ENCODE data around the gene PLEKHH1. TPM values are rescaled to one million over a fixed set of nuclear protein-coding genes. Genes with fewer than 3 reads are reported as not detected.
"Not testable (repeated sequence)": the region's sequence is repeated elsewhere in the genome, so short reads cannot be mapped to it uniquely, and the experiment has no call there.

The PLEKHH1 gene
- total RNA-seq, 2 experiments from 2014 or later: 0.16 to 0.53 TPM

GRCh38 chr14:67623114-67623513 lies 90.0 kb downstream of the PLEKHH1 start:
- no peak for TF ChIP-seq CTCF (IDR thresholded peaks at IDR 0.05)
- peak in 2 of 14 experiments; percentile 5 to 19 for DNase-seq
- Histone ChIP-seq H3K4me1 (ENCODE audit: insufficient read depth, low read length) (peaks cover 21% of the 10 kb centered on the region), H3K27me3 (ENCODE audit: control insufficient read depth in 1 of 2, insufficient read depth in 2 of 2, low read length in 2 of 2) (peaks cover 0 to 4% of the 10 kb centered on the region in 2 experiments), H3K9me3 (ENCODE audit: control insufficient read depth in 1 of 2, insufficient read depth in 1 of 2, low read length in 2 of 2) (no peaks in the 10 kb centered on the region), H3K4me3 (ENCODE audit: low read length) (no peak overlapping the region), H3K36me3 (ENCODE audit: insufficient read depth, low read length) (no peaks in the 10 kb centered on the region), H3K27ac (ENCODE audit: low read depth in 1 of 2, low read length in 2 of 2) (no peak overlapping the region)
- peaks cover 44% of the 10 kb centered on the region for H3K4me1 Mint-ChIP-seq (ENCODE audit: low read depth)
- ChIA-PET CTCF (interaction anchor here (1.1 kb wide), 1 partner anchor 44 kb away, joined by 6 read pairs; no protein-coding TSS in a partner anchor), POLR2A (interaction anchor here (1.1 kb wide), 1 partner anchor 44 kb away, joined by 3 read pairs; no protein-coding TSS in a partner anchor)
- H3K4me3 Mint-ChIP-seq: peak overlapping the region; percentile 36
- peaks cover 7% of the 10 kb centered on the region for H3K36me3 Mint-ChIP-seq (ENCODE audit: low read depth)
- no peaks in the 10 kb centered on the region for H3K27me3 Mint-ChIP-seq
- no peak for ATAC-seq (ENCODE audit: poor library complexity)
- H3K9me3 Mint-ChIP-seq: no peaks in the 10 kb centered on the region
- intact Hi-C loops (cut with DNase I, micrococcal nuclease): loop anchor here in 1 of 2 experiments (5.0 kb wide), 1 partner anchor 194 kb away; the partner anchor contains the start of genes RAD51B and ZFYVE26
- H3K27ac Mint-ChIP-seq: peak overlapping the region; percentile 83

GRCh38 chr14:67626131-67626530 lies 93.0 kb downstream of the PLEKHH1 start:
- H3K27ac Mint-ChIP-seq; POLR2A ChIA-PET; H3K4me3 Mint-ChIP-seq; H3K4me1 ChIP-seq (ENCODE audit: insufficient read depth, low read length); H3K27me3 Mint-ChIP-seq; H3K36me3 ChIP-seq (ENCODE audit: insufficient read depth, low read length); H3K36me3 Mint-ChIP-seq (ENCODE audit: low read depth); ATAC-seq (ENCODE audit: poor library complexity); intact Hi-C loops (cut with DNase I, micrococcal nuclease); H3K27me3 ChIP-seq (ENCODE audit: control insufficient read depth in 1 of 2, insufficient read depth in 2 of 2, low read length in 2 of 2); H3K27ac ChIP-seq (ENCODE audit: low read depth in 1 of 2, low read length in 2 of 2); H3K9me3 Mint-ChIP-seq; CTCF ChIA-PET; DNase-seq; H3K4me3 ChIP-seq (ENCODE audit: low read length); H3K9me3 ChIP-seq (ENCODE audit: control insufficient read depth in 1 of 2, insufficient read depth in 1 of 2, low read length in 2 of 2): not testable (repeated sequence)
- H3K4me1 Mint-ChIP-seq (ENCODE audit: low read depth): peaks cover 16% of the 10 kb centered on the region

GRCh38 chr14:67627519-67627918 lies 94.4 kb downstream of the PLEKHH1 start:
- Histone ChIP-seq H3K9me3 (ENCODE audit: control insufficient read depth in 1 of 2, insufficient read depth in 1 of 2, low read length in 2 of 2) (no peaks in the 10 kb centered on the region), H3K4me3 (ENCODE audit: low read length) (no peak overlapping the region), H3K4me1 (ENCODE audit: insufficient read depth, low read length) (no peaks in the 10 kb centered on the region), H3K27me3 (ENCODE audit: control insufficient read depth in 1 of 2, insufficient read depth in 2 of 2, low read length in 2 of 2) (no peaks in the 10 kb centered on the region), H3K27ac (ENCODE audit: low read depth in 1 of 2, low read length in 2 of 2) (no peak overlapping the region), H3K36me3 (ENCODE audit: insufficient read depth, low read length) (no peaks in the 10 kb centered on the region)
- H3K27me3 Mint-ChIP-seq: no peaks in the 10 kb centered on the region
- H3K9me3 Mint-ChIP-seq: no peaks in the 10 kb centered on the region
- ChIA-PET POLR2A (interaction anchor here (1.5 kb wide), 1 partner anchor 27 kb away, joined by 3 read pairs; the partner anchor contains the start of gene PIGH), CTCF (interaction anchor here (0.7 kb wide), 1 partner anchor 77 kb away, joined by 3 read pairs; no protein-coding TSS in a partner anchor)
- H3K36me3 Mint-ChIP-seq (ENCODE audit: low read depth): no peaks in the 10 kb centered on the region
- peaks cover 10% of the 10 kb centered on the region for H3K4me1 Mint-ChIP-seq (ENCODE audit: low read depth)
- no peak overlapping the region for H3K4me3 Mint-ChIP-seq
- ATAC-seq (ENCODE audit: poor library complexity) (no peak), DNase-seq (no peak)
- intact Hi-C loops (cut with DNase I, micrococcal nuclease): no loop called here
- TF ChIP-seq CTCF (IDR thresholded peaks at IDR 0.05): no peak
- no peak overlapping the region for H3K27ac Mint-ChIP-seq

GRCh38 chr14:67630186-67630585 lies 97.1 kb downstream of the PLEKHH1 start:
- intact Hi-C loops (cut with DNase I, micrococcal nuclease): no loop called here
- Mint-ChIP-seq H3K9me3 (no peaks in the 10 kb centered on the region), H3K27ac (no peak overlapping the region), H3K36me3 (ENCODE audit: low read depth) (no peaks in the 10 kb centered on the region), H3K4me1 (ENCODE audit: low read depth) (no peaks in the 10 kb centered on the region), H3K27me3 (no peaks in the 10 kb centered on the region), H3K4me3 (no peak overlapping the region)
- Histone ChIP-seq H3K4me3 (ENCODE audit: low read length) (no peak overlapping the region), H3K36me3 (ENCODE audit: insufficient read depth, low read length) (no peaks in the 10 kb centered on the region), H3K27me3 (ENCODE audit: control insufficient read depth in 1 of 2, insufficient read depth in 2 of 2, low read length in 2 of 2) (no peaks in the 10 kb centered on the region), H3K4me1 (ENCODE audit: insufficient read depth, low read length) (no peaks in the 10 kb centered on the region), H3K9me3 (ENCODE audit: control insufficient read depth in 1 of 2, insufficient read depth in 1 of 2, low read length in 2 of 2) (no peaks in the 10 kb centered on the region), H3K27ac (ENCODE audit: low read depth in 1 of 2, low read length in 2 of 2) (no peak overlapping the region)
- CTCF ChIA-PET: interaction anchor here (1.2 kb wide), 1 partner anchor 37 kb away, joined by 3 read pairs; no protein-coding TSS in a partner anchor
- DNase-seq: no peak
- TF ChIP-seq CTCF (IDR thresholded peaks at IDR 0.05): no peak
- ATAC-seq (ENCODE audit: poor library complexity): no peak
- POLR2A ChIA-PET: no interaction called here

Measured in CD4-positive, alpha-beta T cell (primary cell).